Endothelial cell of umbilical vein (primary cell): ENCODE data around the gene HECTD3. TPM values are rescaled to one million over a fixed set of nuclear protein-coding genes. Genes with fewer than 3 reads are reported as not detected.

Experiments used
- BruUV-seq: library from RNA; stranded (reverse); fragments of 400-500 nt; replicated peaks from 2 replicates; lab custom pipeline; 2021; lab: Mats Ljungman, UMichigan
- CTCF ChIA-PET: fragments of 300-600, 350-600 bp; sonication (Branson Sonifier 250); formaldehyde crosslinking; loops from one replicate; lab custom pipeline; 2021; ENCODE audit warnings: antibody characterized with exemption, inconsistent platforms; lab: Charles Lee
- POLR2A ChIA-PET: fragments of 300-600, 350-600 bp; sonication (Branson Sonifier 250); formaldehyde crosslinking; loops from one replicate; lab custom pipeline; 2021; ENCODE audit warnings: antibody characterized with exemption, inconsistent platforms; lab: Charles Lee
- DNase-seq: peaks from one replicate; pipeline ENCODE4 v3.0.0-alpha.2; 2011; ENCODE audit warnings: low read depth, low spot score
- FAIRE-seq: peaks from 2 replicates; lab custom pipeline; 2011; peaks lifted over from hg19 to GRCh38; lab: Jason Lieb, UNC
- H2AFZ ChIP-seq: 2 replicates; pipeline ENCODE4 v1.6.0; 2012; ENCODE audit warnings: low read depth, low read length, control low read depth, inconsistent platforms
- H3K27ac ChIP-seq: 2 replicates; pipeline ENCODE4 v1.5.1; 2011; ENCODE audit warnings: low read depth, mild to moderate bottlenecking, control low read depth, low read length, moderate library complexity; ENCODE audit not compliant: insufficient read depth
- H3K27me3 ChIP-seq, 2 experiments: 2 replicates each; pipeline versions ENCODE4 v1.6.0 to v1.6.1; 2011; ENCODE audit warnings: low read length in 2 of 2, mixed read lengths in 1 of 2; ENCODE audit not compliant: control insufficient read depth in 2 of 2, insufficient read depth in 2 of 2
- H3K36me3 ChIP-seq, 2 experiments: 2 replicates in 1 of 2; 3 replicates in 1 of 2; pipeline ENCODE4 v1.5.1; 2011; ENCODE audit warnings: low read length in 2 of 2, mild to moderate bottlenecking in 1 of 2, moderate library complexity in 1 of 2; ENCODE audit not compliant: control insufficient read depth in 2 of 2, insufficient read depth in 2 of 2; ENCODE audit errors: extremely low read depth in 1 of 2
- H3K4me1 ChIP-seq: 3 replicates; pipeline ENCODE4 v1.5.1; 2011; ENCODE audit warnings: mild to moderate bottlenecking, low read length; ENCODE audit not compliant: control insufficient read depth, insufficient read depth; ENCODE audit errors: extremely low read depth
- H3K4me2 ChIP-seq: 2 replicates; pipeline ENCODE4 v1.6.1; 2011; ENCODE audit warnings: low read length, control low read depth, mixed read lengths; ENCODE audit not compliant: insufficient read depth
- H3K4me3 ChIP-seq, 3 experiments: fragments of 200-600 bp in 1 of 3; sonication (generic), shearing (Covaris generic) in 1 of 3; replicated peaks in 1 of 3; 2 replicates each; pipeline ENCODE4 v1.5.1; 2011 to 2016; ENCODE audit warnings: control low read depth in 3 of 3, low read length in 3 of 3, mild to moderate bottlenecking in 2 of 3, inconsistent platforms in 1 of 3, low read depth in 1 of 3, moderate library complexity in 1 of 3; ENCODE audit not compliant: insufficient read depth in 1 of 3
- H3K79me2 ChIP-seq: 2 replicates; pipeline ENCODE4 v1.6.0; 2012; ENCODE audit warnings: low read length, inconsistent platforms; ENCODE audit not compliant: control insufficient read depth, insufficient read depth
- H3K9ac ChIP-seq: replicated peaks from 2 replicates; pipeline ENCODE3; 2011; ENCODE audit warnings: low read length, control low read depth; ENCODE audit not compliant: insufficient read depth; ENCODE audit errors: extremely low read depth
- H3K9me1 ChIP-seq: replicated peaks from 3 replicates; pipeline ENCODE4 v1.6.0; 2011; ENCODE audit warnings: mild to moderate bottlenecking, low read length; ENCODE audit not compliant: control insufficient read depth, insufficient read depth; ENCODE audit errors: extremely low read depth
- H3K9me3 ChIP-seq: replicated peaks from 2 replicates; pipeline ENCODE4 v1.5.1; 2012; ENCODE audit warnings: low read length, inconsistent platforms; ENCODE audit not compliant: control insufficient read depth, insufficient read depth
- H4K20me1 ChIP-seq: replicated peaks from 2 replicates; pipeline ENCODE3; 2011; ENCODE audit warnings: mild to moderate bottlenecking, low read length; ENCODE audit not compliant: control insufficient read depth, insufficient read depth; ENCODE audit errors: extremely low read depth
- CTCF ChIP-seq, 2 donors: IDR thresholded peaks; 1 replicate in 1 of 2; 2 replicates in 1 of 2; pipeline ENCODE4 v1.5.1; 2011; ENCODE audit warnings: low read length in 2 of 2, mild to moderate bottlenecking in 2 of 2, moderate library complexity in 2 of 2, control low read depth in 1 of 2, inconsistent platforms in 1 of 2, low read depth in 1 of 2; ENCODE audit not compliant: insufficient read depth in 1 of 2; ENCODE audit errors: extremely low read depth in 1 of 2
- EZH2 ChIP-seq: IDR thresholded peaks from 2 replicates; pipeline ENCODE4 v1.6.1; 2012; ENCODE audit warnings: borderline replicate concordance, low read depth, mild to moderate bottlenecking, moderate library complexity, low read length, inconsistent platforms; ENCODE audit not compliant: severe bottlenecking
- FOS ChIP-seq: IDR thresholded peaks from 2 replicates; pipeline ENCODE4 v1.6.1; 2011; ENCODE audit warnings: mild to moderate bottlenecking, low read length, moderate library complexity, borderline replicate concordance; ENCODE audit not compliant: insufficient read depth
- GATA2 ChIP-seq: IDR thresholded peaks from 2 replicates; pipeline ENCODE4 v1.7.0; 2011; ENCODE audit warnings: low read depth, mild to moderate bottlenecking, moderate library complexity, mixed read lengths, low read length; ENCODE audit not compliant: insufficient read length, insufficient read depth
- JUN ChIP-seq: IDR thresholded peaks from 2 replicates; pipeline ENCODE4 v1.6.1; 2011; ENCODE audit warnings: borderline replicate concordance, low read depth; ENCODE audit not compliant: insufficient read length, insufficient read depth
- MAX ChIP-seq: IDR thresholded peaks from 2 replicates; pipeline ENCODE4 v1.6.1; 2011; ENCODE audit not compliant: insufficient read depth, insufficient read length
- MYC ChIP-seq: IDR thresholded peaks from one replicate; pipeline ENCODE4 v1.6.1; 2011; ENCODE audit warnings: mild to moderate bottlenecking, low read depth, low read length
- POLR2A ChIP-seq: IDR thresholded peaks from 2 replicates; pipeline ENCODE4 v1.6.1; 2012; ENCODE audit warnings: low read depth, mild to moderate bottlenecking, control low read depth, low read length
- POLR2AphosphoS5 ChIP-seq: IDR thresholded peaks from 2 replicates; pipeline ENCODE4 v1.6.1; 2012; ENCODE audit warnings: low read depth, mild to moderate bottlenecking, control low read depth, low read length, moderate library complexity; ENCODE audit not compliant: insufficient read depth
- dilution Hi-C: fragments of 300-500 bp; cut with MboI; formaldehyde crosslinking; loops from one replicate; pipeline ENCODE4 v1.15.0; 2019; ENCODE audit warnings: low sequenced_read_pairs; ENCODE audit not compliant: extremely low pct_ligation_motif_present
- intact Hi-C: fragments of 100-400 bp; cut with micrococcal nuclease; formaldehyde crosslinking; loops from one replicate; pipeline ENCODE4 v1.10.0; 2022
- polyA plus RNA-seq, 4 experiments: library from polyadenylated mRNA; depleted of rRNA in 3 of 4; stranded (reverse) in 3 of 4; unstranded in 1 of 4; fragments of >200 nt; gene quantifications; 2 replicates each; pipeline versions ENCODE4 v1.2.1 to v1.2.3, GENCODE V29; 2011 to 2012; ENCODE audit warnings: missing spikeins in 1 of 4
- total RNA-seq: library from RNA; stranded (reverse); gene quantifications from 2 replicates; pipeline ENCODE4 v1.2.3, GENCODE V29; 2021

The HECTD3 gene
- total and polyA plus RNA-seq, 2 donors (not counting 3 experiments of a cell fraction or from before 2014, with no cell fraction given), result 80.0 to 114 TPM

GRCh38 chr1:44976252-44976651 lies 34.9 kb downstream of the HECTD3 start:
- Histone ChIP-seq H3K4me2 (no peak overlapping the region), H3K36me3 (peaks cover 0 to 4% of the 10 kb centered on the region in 2 experiments), H3K9ac (no peak overlapping the region), H3K4me1 (peaks cover 2% of the 10 kb centered on the region), H3K9me3 (no peaks in the 10 kb centered on the region), H4K20me1 (no peaks in the 10 kb centered on the region), H3K9me1 (no peaks in the 10 kb centered on the region), H3K79me2 (no peaks in the 10 kb centered on the region), H3K27me3 (no peaks in the 10 kb centered on the region), H2AFZ (no peak overlapping the region), H3K27ac (no peak overlapping the region), H3K4me3 (no peak overlapping the region)
- dilution Hi-C loops, result no loop called here
- DNase-seq, result no peak
- CTCF ChIA-PET, result no interaction called here
- intact Hi-C loops, result no loop called here
- no TSS peak for BruUV-seq
- POLR2A ChIA-PET, result interaction anchor here (0.6 kb wide), 1 partner anchor 18 kb away, joined by 3 read pairs; no protein-coding TSS in a partner anchor
- FAIRE-seq, result no peak
- TF ChIP-seq POLR2AphosphoS5, result no peak
- TF ChIP-seq JUN, result no peak
- TF ChIP-seq EZH2, result no peak
- no peak for TF ChIP-seq GATA2
- TF ChIP-seq CTCF (IDR thresholded peaks at IDR 0.05; ENCODE audit: extremely low read depth in 1 of 2, insufficient read depth in 1 of 2, low read depth in 1 of 2, low read length in 2 of 2), result no peak
- TF ChIP-seq POLR2A, result no peak
- TF ChIP-seq FOS, result no peak
- no peak for TF ChIP-seq MAX
- no peak for TF ChIP-seq MYC
